Osteoblast (primary cell): ENCODE measurements around the gene PLEKHN1. TPM values are rescaled to one million over a fixed set of nuclear protein-coding genes. Genes with fewer than 3 reads are reported as not detected.
A peak's percentile ranks its signal among the peaks of the same experiment; 100 is the strongest.
"Not testable (repeated sequence)": the region's sequence is repeated elsewhere in the genome, so short reads cannot be mapped to it uniquely, and the experiment has no call there.

Experiments
- DNase-seq: peaks from one replicate; pipeline ENCODE4 v3.0.0; 2011; ENCODE audit warnings: low spot score, mixed read lengths; ENCODE audit not compliant: insufficient read length; ENCODE audit errors: missing footprints
- H2AFZ ChIP-seq: 2 replicates; pipeline ENCODE4 v1.6.0; 2011; ENCODE audit warnings: mild to moderate bottlenecking, low read length
- H3K27ac ChIP-seq: 2 replicates; pipeline ENCODE4 v1.5.1; 2011; ENCODE audit warnings: mild to moderate bottlenecking, low read depth, low read length, moderate library complexity
- H3K27me3 ChIP-seq: 2 replicates; pipeline ENCODE4 v1.6.0; 2012; ENCODE audit warnings: mild to moderate bottlenecking, control low read depth, inconsistent platforms, low read length, moderate library complexity; ENCODE audit not compliant: insufficient read depth
- H3K36me3 ChIP-seq: 2 replicates; pipeline ENCODE4 v1.5.1; 2011; ENCODE audit warnings: mild to moderate bottlenecking, low read length, control low read depth, moderate library complexity; ENCODE audit not compliant: insufficient read depth
- H3K4me1 ChIP-seq: 2 replicates; pipeline ENCODE4 v1.5.1; 2011; ENCODE audit warnings: mild to moderate bottlenecking, low read length, control low read depth, moderate library complexity; ENCODE audit not compliant: insufficient read depth
- H3K4me2 ChIP-seq: 2 replicates; pipeline ENCODE4 v1.6.0; 2011; ENCODE audit warnings: mild to moderate bottlenecking, low read length; ENCODE audit not compliant: insufficient read depth
- H3K4me3 ChIP-seq: fragments of 200-600 bp; sonication (generic); 3 replicates; pipeline ENCODE4 v1.5.1; 2012; ENCODE audit warnings: mild to moderate bottlenecking, low read length, inconsistent platforms; ENCODE audit not compliant: insufficient read depth
- H3K79me2 ChIP-seq: 2 replicates; pipeline ENCODE4 v1.6.0; 2012; ENCODE audit warnings: mild to moderate bottlenecking, low read length, control low read depth, inconsistent platforms; ENCODE audit not compliant: insufficient read depth
- H3K9me3 ChIP-seq: 2 replicates; pipeline ENCODE4 v1.5.1; 2011; ENCODE audit warnings: low read depth, low read length, control low read depth
- H4K20me1 ChIP-seq: 2 replicates; pipeline ENCODE4 v1.6.0; 2012; ENCODE audit warnings: mild to moderate bottlenecking, low read length, control low read depth; ENCODE audit not compliant: insufficient read depth
- total RNA-seq: library from RNA; depleted of rRNA; stranded (reverse); fragments of >200 nt; gene quantifications from 2 replicates; pipeline ENCODE4 v1.2.3, GENCODE V29; 2012
- TF ChIP-seq, protein P1 (sequence below): IDR thresholded peaks from 2 replicates; pipeline ENCODE4 v1.5.1; 2011; ENCODE audit warnings: mild to moderate bottlenecking, low read depth, low read length, moderate library complexity; ENCODE audit errors: extremely low read depth

Gene PLEKHN1
- total RNA-seq, 1 donor: 0.36 TPM

GRCh38 chr1:975365-975764 lies 9.1 kb downstream of the PLEKHN1 start:
- no peaks in the 10 kb centered on the region for H3K4me1 ChIP-seq
- no peak overlapping the region for H3K4me3 ChIP-seq
- TF ChIP-seq, protein P1, sequence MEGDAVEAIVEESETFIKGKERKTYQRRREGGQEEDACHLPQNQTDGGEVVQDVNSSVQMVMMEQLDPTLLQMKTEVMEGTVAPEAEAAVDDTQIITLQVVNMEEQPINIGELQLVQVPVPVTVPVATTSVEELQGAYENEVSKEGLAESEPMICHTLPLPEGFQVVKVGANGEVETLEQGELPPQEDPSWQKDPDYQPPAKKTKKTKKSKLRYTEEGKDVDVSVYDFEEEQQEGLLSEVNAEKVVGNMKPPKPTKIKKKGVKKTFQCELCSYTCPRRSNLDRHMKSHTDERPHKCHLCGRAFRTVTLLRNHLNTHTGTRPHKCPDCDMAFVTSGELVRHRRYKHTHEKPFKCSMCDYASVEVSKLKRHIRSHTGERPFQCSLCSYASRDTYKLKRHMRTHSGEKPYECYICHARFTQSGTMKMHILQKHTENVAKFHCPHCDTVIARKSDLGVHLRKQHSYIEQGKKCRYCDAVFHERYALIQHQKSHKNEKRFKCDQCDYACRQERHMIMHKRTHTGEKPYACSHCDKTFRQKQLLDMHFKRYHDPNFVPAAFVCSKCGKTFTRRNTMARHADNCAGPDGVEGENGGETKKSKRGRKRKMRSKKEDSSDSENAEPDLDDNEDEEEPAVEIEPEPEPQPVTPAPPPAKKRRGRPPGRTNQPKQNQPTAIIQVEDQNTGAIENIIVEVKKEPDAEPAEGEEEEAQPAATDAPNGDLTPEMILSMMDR: no peak
- H3K4me2 ChIP-seq: no peak overlapping the region
- H3K36me3 ChIP-seq: no peaks in the 10 kb centered on the region
- H3K27me3 ChIP-seq: no peaks in the 10 kb centered on the region
- H3K79me2 ChIP-seq: no peaks in the 10 kb centered on the region
- no peak overlapping the region for H2AFZ ChIP-seq
- H4K20me1 ChIP-seq: no peaks in the 10 kb centered on the region
- no peaks in the 10 kb centered on the region for H3K9me3 ChIP-seq
- H3K27ac ChIP-seq: no peak overlapping the region
- DNase-seq: peak; percentile 84

GRCh38 chr1:975896-976683 lies 9.8 kb downstream of the PLEKHN1 start:
- H3K36me3 ChIP-seq: no peaks in the 10 kb centered on the region
- H3K27ac ChIP-seq: no peak overlapping the region
- peak overlapping the region; percentile 61 for H3K4me3 ChIP-seq
- peak overlapping the region; percentile 70 for H2AFZ ChIP-seq
- DNase-seq: peak; percentile 99
- no peaks in the 10 kb centered on the region for H3K4me1 ChIP-seq
- no peaks in the 10 kb centered on the region for H3K79me2 ChIP-seq
- H3K27me3 ChIP-seq: no peaks in the 10 kb centered on the region
- no peaks in the 10 kb centered on the region for H4K20me1 ChIP-seq
- TF ChIP-seq, protein P1: peak; percentile 45
- peak overlapping the region; percentile 78 for H3K4me2 ChIP-seq
- H3K9me3 ChIP-seq: no peaks in the 10 kb centered on the region

- H3K27me3 ChIP-seq, H3K27ac ChIP-seq, H3K4me1 ChIP-seq, H2AFZ ChIP-seq, H3K4me2 ChIP-seq, DNase-seq, H3K9me3 ChIP-seq, H3K36me3 ChIP-seq, H4K20me1 ChIP-seq, H3K79me2 ChIP-seq, H3K4me3 ChIP-seq: not testable (repeated sequence)
Observed at GRCh38 chr1:976791-977190, 10.5 kb downstream of the PLEKHN1 start.

DNA sequence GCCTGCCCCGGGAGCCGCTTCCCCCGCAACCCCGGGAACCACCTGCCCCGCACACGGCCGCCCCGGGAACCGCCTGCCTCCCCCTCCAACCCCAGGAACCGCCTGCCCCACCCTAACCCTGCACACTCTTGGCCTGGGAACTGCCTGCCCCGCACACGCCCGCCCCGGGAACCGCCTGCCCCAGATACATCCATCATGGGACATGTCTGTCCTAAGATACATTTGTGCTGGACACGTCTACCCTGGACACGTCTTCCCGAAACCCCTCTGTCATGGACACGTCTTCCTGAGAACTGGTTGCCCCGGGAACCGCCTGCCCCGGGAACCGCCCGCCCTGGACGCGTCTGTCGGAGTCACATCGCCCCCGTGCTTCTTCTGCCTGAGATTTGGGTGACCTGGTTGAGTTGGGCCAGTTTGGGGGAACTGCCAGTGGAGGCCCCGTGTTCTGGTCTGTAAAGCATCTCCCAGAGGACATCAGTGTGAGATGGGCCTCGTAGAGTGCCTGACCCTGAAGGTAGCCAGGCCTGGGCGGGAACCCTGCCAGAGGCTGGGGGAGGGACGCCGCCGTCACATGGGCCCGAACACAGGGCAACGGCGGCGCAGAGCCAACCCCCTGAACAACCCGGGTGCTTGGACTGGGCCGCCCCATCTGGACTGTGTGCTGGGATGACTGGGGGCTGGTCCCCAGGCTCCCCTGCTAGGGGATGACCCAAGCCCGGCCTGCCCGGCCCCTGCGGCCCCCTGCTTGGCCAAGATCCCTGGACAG lies 12.0 kb downstream of the PLEKHN1 start:
- no peaks in the 10 kb centered on the region for H3K9me3 ChIP-seq
- no peaks in the 10 kb centered on the region for H3K27me3 ChIP-seq
- H3K4me2 ChIP-seq: no peak overlapping the region
- H3K4me3 ChIP-seq: no peak overlapping the region
- H3K4me1 ChIP-seq: no peaks in the 10 kb centered on the region
- H2AFZ ChIP-seq: no peak overlapping the region
- H3K36me3 ChIP-seq: no peaks in the 10 kb centered on the region
- no peaks in the 10 kb centered on the region for H4K20me1 ChIP-seq
- H3K27ac ChIP-seq: no peak overlapping the region
- H3K79me2 ChIP-seq: no peaks in the 10 kb centered on the region
- DNase-seq: peak; percentile 87
- TF ChIP-seq, protein P1: no peak
